Measurements from ENCODE around the gene PGR.

- TF ChIP-seq CTCF (IDR thresholded peaks at IDR 0.05; ENCODE audit: insufficient read depth, low read depth, low read length) (peak; percentile 39), EZH2 (IDR thresholded peaks at IDR 0.05; ENCODE audit: insufficient read depth, low read length) (no peak)
Observed at GRCh38 chr11:100980156-100980555, 149.5 kb downstream of the PGR start.
